Measurements from ENCODE around the gene NSUN2.

DNA sequence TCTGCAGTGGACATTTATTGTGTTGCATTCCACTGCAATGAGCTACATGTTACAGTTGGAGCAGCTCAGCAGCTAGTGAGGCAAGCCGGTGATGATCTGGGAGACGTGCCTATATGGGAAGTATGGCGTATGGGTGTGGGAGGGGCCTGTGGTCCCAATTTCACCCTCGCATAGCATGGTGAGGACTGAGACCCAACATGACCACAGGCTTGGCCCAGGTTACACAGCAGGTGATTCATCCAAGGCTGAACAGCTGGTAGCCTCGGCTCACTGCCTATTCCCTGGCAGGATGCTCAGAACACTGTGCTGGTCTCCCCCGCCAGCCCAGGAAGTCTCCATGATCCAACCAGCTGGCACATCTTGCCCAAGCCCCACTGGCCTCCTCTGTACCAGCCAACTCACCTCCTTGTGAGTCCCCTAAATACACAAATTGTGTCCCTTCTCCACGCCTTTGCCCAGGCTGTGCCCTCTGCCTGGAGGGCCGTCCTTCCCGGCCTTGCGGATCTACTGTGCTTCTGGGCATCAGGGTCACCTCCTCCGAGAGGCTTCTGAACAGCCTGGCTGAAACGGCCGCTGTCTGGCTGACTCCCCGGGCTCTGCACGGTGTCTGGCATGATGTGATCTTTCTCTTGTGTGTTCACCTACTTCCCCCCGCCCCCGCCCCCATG is 81.4 kb downstream of the NSUN2 start:
- TF ChIP-seq ZNF274 (IDR thresholded peaks at IDR 0.05; ENCODE audit: low read length), result no peak
- TF ChIP-seq ZNF274 (tag by site-specific recombination; IDR thresholded peaks at IDR 0.05; ENCODE audit: borderline replicate concordance), result no peak
- TF ChIP-seq, protein P1, sequence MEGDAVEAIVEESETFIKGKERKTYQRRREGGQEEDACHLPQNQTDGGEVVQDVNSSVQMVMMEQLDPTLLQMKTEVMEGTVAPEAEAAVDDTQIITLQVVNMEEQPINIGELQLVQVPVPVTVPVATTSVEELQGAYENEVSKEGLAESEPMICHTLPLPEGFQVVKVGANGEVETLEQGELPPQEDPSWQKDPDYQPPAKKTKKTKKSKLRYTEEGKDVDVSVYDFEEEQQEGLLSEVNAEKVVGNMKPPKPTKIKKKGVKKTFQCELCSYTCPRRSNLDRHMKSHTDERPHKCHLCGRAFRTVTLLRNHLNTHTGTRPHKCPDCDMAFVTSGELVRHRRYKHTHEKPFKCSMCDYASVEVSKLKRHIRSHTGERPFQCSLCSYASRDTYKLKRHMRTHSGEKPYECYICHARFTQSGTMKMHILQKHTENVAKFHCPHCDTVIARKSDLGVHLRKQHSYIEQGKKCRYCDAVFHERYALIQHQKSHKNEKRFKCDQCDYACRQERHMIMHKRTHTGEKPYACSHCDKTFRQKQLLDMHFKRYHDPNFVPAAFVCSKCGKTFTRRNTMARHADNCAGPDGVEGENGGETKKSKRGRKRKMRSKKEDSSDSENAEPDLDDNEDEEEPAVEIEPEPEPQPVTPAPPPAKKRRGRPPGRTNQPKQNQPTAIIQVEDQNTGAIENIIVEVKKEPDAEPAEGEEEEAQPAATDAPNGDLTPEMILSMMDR (tag by site-specific recombination; IDR thresholded peaks at IDR 0.05), result no peak
- no peak for TF ChIP-seq ZNF302 (tag by site-specific recombination; IDR thresholded peaks at IDR 0.05; ENCODE audit: low read depth)
- TF ChIP-seq PATZ1 (tag by site-specific recombination; IDR thresholded peaks at IDR 0.05), result no peak
- TF ChIP-seq GLI2 (tag by site-specific recombination; IDR thresholded peaks at IDR 0.05; ENCODE audit: borderline replicate concordance, low read depth), result no peak
- TF ChIP-seq EGR2 (tag by site-specific recombination; IDR thresholded peaks at IDR 0.05; ENCODE audit: low read depth), result no peak
- TF ChIP-seq ZNF621 (tag by site-specific recombination; IDR thresholded peaks at IDR 0.05), result no peak
- TF ChIP-seq SALL2 (tag by site-specific recombination; IDR thresholded peaks at IDR 0.05; ENCODE audit: borderline replicate concordance), result no peak
- no peak for TF ChIP-seq OVOL3 (tag by site-specific recombination; IDR thresholded peaks at IDR 0.05)
- no peak for TF ChIP-seq YY1 (tag by site-specific recombination; IDR thresholded peaks at IDR 0.05)
- TF ChIP-seq ZNF510 (tag by site-specific recombination; IDR thresholded peaks at IDR 0.05; ENCODE audit: insufficient replicate concordance), result no peak
- TF ChIP-seq SP3 (tag by site-specific recombination; IDR thresholded peaks at IDR 0.05), result no peak
- TF ChIP-seq ZNF670 (tag by site-specific recombination; IDR thresholded peaks at IDR 0.05; ENCODE audit: low read depth), result no peak
- no peak for TF ChIP-seq REST (tag by site-specific recombination; IDR thresholded peaks at IDR 0.05)
